Activated naive CD8-positive, alpha-beta T cell treated with anti-CD3 and anti-CD28 coated beads, Interleukin-2, amount 10 ng/mL, durations not matched to agents 7 days and 5 days (primary cell): ENCODE measurements around the gene ZNF407. TPM values are rescaled to one million over a fixed set of nuclear protein-coding genes. Genes with fewer than 3 reads are reported as not detected.

Experiments
- ATAC-seq: fragments of 150-1000 bp; cut with Tn5 transposase; one replicate; pipeline ENCODE4 v1.10.0; 2021; ENCODE audit warnings: low read depth, moderate library complexity
- POLR2A ChIA-PET: fragments of 350-600 bp; sonication (Branson Sonifier 250); formaldehyde crosslinking; loops from one replicate; lab custom pipeline; 2021; ENCODE audit warnings: antibody characterized with exemption; lab: Charles Lee
- DNase-seq: peaks from one replicate; pipeline ENCODE4 v3.0.0; 2021
- H3K27ac Mint-ChIP-seq: one replicate; pipeline ENCODE4 v1.8.0; 2022; ENCODE audit warnings: mild to moderate bottlenecking, mixed read lengths
- H3K27me3 Mint-ChIP-seq: one replicate; pipeline ENCODE4 v1.8.0; 2022; ENCODE audit warnings: mild to moderate bottlenecking, moderate library complexity, mixed read lengths
- H3K36me3 Mint-ChIP-seq: one replicate; pipeline ENCODE4 v1.8.0; 2021; ENCODE audit warnings: mild to moderate bottlenecking, mixed read lengths
- H3K4me1 Mint-ChIP-seq: one replicate; pipeline ENCODE4 v1.8.0; 2021; ENCODE audit warnings: mixed read lengths
- H3K4me3 Mint-ChIP-seq: one replicate; pipeline ENCODE4 v1.8.0; 2022; ENCODE audit warnings: mild to moderate bottlenecking, moderate library complexity, mixed read lengths
- H3K9me3 Mint-ChIP-seq: one replicate; pipeline ENCODE4 v1.8.0; 2021; ENCODE audit warnings: mixed read lengths
- total RNA-seq, 2 experiments: library from RNA; stranded (reverse); gene quantifications; one replicate each; pipeline ENCODE4 v1.2.3, GENCODE V29; 2021

The ZNF407 gene
- total RNA-seq, 2 experiments from 2014 or later = 16.9 to 17.1 TPM

DNA sequence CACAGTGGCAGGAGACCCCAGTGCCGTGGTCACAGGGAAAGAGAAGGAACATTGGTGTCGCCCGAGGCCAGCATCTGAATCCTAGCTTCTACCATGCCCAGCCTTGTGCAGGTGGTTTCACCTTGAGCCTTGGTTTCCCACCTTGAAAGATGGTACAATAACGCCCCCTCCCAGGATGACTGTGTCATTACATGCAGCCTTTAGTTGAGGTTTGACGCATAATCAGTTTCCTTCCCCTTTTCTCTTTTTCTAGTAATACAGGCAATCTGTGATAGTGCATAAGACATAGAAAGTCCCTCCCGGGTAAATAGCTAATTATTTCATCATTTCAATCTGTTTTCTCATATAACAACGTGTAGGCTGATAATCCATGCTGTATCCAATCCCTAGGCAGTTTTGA lies 29.8 kb upstream of the ZNF407 start:
- ATAC-seq = no peak
- H3K4me3 Mint-ChIP-seq = no peak overlapping the region
- peaks cover 9% of the 10 kb centered on the region for H3K9me3 Mint-ChIP-seq
- no peaks in the 10 kb centered on the region for H3K4me1 Mint-ChIP-seq
- H3K27me3 Mint-ChIP-seq = peaks cover 27% of the 10 kb centered on the region
- POLR2A ChIA-PET = no interaction called here
- H3K27ac Mint-ChIP-seq = no peak overlapping the region
- no peak for DNase-seq
- H3K36me3 Mint-ChIP-seq = no peaks in the 10 kb centered on the region

DNA sequence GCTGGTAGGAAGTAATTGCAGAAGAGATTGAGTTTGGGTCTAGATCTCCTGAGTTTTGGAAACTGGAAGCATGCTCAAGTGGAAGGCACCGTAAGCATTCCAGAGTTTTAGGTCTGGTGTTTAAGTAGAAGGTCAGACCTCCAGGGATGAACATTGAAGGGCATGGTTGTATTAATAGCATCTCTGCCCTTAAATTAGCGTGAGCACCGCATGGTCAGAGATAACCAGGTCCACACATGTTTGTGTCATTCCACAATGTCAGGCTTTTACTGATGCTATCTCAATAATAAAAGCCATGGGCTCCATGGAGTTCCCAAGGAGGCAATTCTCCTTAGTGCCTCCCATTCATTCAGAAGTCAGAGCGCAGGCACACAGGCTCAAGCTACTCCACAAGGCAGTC lies 28.3 kb upstream of the ZNF407 start:
- H3K36me3 Mint-ChIP-seq = no peaks in the 10 kb centered on the region
- H3K27me3 Mint-ChIP-seq = peaks cover 20% of the 10 kb centered on the region
- peaks cover 9% of the 10 kb centered on the region for H3K9me3 Mint-ChIP-seq
- H3K27ac Mint-ChIP-seq = no peak overlapping the region
- DNase-seq (no peak), ATAC-seq (no peak)
- no peak overlapping the region for H3K4me3 Mint-ChIP-seq
- no peaks in the 10 kb centered on the region for H3K4me1 Mint-ChIP-seq
- POLR2A ChIA-PET = no interaction called here

DNA sequence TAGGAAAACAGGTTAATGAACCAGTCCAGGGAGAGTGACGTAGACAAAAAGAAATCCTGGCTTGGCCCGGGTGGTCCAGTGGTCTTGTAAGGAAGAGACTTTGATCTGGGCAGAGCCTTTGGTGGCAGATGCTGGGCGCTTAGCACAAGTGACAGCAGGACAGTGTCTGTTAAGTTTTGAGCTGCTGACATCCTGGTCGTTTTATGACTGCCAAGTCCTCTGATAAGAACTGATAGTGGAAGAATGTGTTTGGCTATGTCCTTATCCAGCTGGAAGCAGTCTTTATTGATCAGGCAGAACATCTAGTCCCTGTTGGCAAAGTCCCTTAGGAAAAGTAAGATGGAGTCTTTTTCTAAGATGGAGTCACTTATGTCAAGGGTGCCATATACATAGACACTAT lies 27.4 kb upstream of the ZNF407 start:
- DNase-seq (no peak), ATAC-seq (no peak)
- Mint-ChIP-seq H3K27me3 (peaks cover 20% of the 10 kb centered on the region), H3K4me1 (no peaks in the 10 kb centered on the region), H3K27ac (no peak overlapping the region), H3K4me3 (no peak overlapping the region), H3K9me3 (peaks cover 9% of the 10 kb centered on the region), H3K36me3 (no peaks in the 10 kb centered on the region)
- POLR2A ChIA-PET = no interaction called here

DNA sequence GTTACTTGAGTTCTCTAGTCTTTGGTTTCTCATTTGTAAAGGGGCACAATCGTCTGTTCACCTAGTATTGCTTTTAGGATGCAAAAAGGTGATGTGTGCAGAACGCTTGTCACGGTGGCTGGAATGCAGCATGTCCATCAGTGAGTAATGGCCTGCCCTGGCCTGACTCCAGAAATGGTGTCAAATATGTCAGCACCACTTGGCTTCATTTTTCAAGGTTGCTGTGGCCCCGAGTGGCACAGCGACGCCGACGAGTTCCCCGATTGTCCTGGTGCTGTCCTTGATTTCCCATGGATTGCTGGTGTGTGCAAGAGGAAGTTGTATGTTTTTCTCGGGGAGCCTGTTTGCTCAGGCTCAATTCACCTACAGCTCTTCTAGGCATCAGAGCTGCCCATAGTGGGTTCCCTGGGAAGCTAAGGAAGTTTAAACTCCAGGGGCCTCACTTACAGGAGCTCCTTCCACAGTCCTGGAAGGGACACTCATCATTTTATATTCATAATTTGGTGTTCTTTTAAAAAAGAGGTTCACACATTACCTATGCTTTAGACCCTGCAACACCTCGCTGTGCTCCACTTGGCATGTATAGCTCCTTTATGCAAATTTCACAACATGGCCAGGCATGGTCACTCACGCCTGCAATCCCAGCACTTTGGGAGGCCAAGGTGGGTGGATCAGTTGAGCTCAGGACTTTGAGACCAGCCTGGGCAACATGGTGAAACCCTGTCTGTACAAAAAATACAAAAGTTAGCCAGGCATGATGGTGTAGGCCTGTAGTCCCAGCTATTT lies 25.6 kb upstream of the ZNF407 start:
- Mint-ChIP-seq H3K4me1 (no peaks in the 10 kb centered on the region), H3K9me3 (peaks cover 2% of the 10 kb centered on the region), H3K27me3 (peaks cover 22% of the 10 kb centered on the region), H3K27ac (no peak overlapping the region), H3K4me3 (no peak overlapping the region), H3K36me3 (no peaks in the 10 kb centered on the region)
- POLR2A ChIA-PET = no interaction called here
- no peak for ATAC-seq
- DNase-seq = no peak

DNA sequence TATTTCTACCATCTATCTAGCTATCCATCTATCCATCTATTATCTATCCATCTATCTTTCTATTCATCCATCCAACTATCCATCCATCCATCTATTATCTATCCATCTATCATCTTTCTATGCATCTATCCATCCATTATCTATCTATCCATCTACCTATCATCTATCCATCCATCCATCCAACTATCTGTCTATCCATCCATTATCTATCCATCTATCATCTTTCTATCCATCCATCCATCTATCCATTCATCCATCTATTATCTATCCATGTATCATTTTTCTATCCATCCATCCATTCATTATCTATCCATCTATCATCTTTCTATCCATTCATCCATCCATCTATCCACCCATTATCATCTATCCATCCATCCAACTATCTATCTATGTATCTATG lies 24.6 kb upstream of the ZNF407 start:
- Mint-ChIP-seq H3K36me3 (no peaks in the 10 kb centered on the region), H3K27ac (no peak overlapping the region), H3K4me3 (no peak overlapping the region), H3K4me1 (no peaks in the 10 kb centered on the region), H3K27me3 (peaks cover 21% of the 10 kb centered on the region), H3K9me3 (no peaks in the 10 kb centered on the region)
- DNase-seq = no peak
- POLR2A ChIA-PET = no interaction called here
- no peak for ATAC-seq

DNA sequence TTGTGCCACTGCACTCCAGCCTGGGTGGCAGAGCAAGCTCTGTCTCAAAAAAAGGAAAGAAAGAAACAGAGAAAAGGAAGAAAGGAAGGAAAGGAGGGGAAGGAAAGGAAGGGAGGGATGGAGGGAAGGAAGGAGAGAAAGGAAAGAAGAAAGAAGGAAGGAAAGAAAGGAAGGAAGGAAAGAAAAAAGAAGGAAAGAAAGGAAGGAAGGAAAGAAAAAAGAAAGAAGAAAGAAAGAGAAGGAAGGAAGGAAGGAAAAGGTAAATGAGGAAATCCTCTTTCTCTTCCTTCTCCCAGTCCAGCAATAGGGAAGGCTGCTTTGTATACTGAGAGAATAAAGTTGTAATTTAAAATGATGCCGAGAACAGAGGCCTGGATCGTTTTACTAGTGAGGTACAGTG lies 22.8 kb upstream of the ZNF407 start:
- ATAC-seq (no peak), DNase-seq (no peak)
- Mint-ChIP-seq H3K9me3 (no peaks in the 10 kb centered on the region), H3K4me1 (no peaks in the 10 kb centered on the region), H3K27ac (no peak overlapping the region), H3K4me3 (no peak overlapping the region), H3K27me3 (peaks cover 21% of the 10 kb centered on the region), H3K36me3 (no peaks in the 10 kb centered on the region)
- POLR2A ChIA-PET = no interaction called here

DNA sequence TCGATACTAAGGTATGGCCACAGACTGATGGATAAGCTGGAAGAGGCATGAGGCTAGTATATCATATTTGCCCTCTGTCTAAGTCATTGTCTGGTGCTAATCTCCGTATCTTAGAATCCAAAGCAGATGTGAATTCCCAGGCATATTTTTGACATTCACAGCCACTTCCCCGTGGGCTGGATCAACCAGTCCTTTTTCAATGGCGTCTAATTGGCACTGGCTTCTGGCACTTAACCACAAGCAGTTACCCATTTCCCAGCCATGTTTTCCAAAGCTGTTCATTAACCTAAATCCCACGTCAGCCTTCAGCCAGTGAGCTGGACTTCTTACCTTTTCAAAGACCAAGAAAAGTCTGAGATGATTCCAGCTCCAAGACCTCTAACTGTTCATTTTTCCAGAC lies 20.7 kb upstream of the ZNF407 start:
- Mint-ChIP-seq H3K9me3 (no peaks in the 10 kb centered on the region), H3K4me3 (no peak overlapping the region), H3K27ac (no peak overlapping the region), H3K36me3 (no peaks in the 10 kb centered on the region), H3K27me3 (peaks cover 22% of the 10 kb centered on the region), H3K4me1 (no peaks in the 10 kb centered on the region)
- POLR2A ChIA-PET = no interaction called here
- DNase-seq (no peak), ATAC-seq (no peak)

DNA sequence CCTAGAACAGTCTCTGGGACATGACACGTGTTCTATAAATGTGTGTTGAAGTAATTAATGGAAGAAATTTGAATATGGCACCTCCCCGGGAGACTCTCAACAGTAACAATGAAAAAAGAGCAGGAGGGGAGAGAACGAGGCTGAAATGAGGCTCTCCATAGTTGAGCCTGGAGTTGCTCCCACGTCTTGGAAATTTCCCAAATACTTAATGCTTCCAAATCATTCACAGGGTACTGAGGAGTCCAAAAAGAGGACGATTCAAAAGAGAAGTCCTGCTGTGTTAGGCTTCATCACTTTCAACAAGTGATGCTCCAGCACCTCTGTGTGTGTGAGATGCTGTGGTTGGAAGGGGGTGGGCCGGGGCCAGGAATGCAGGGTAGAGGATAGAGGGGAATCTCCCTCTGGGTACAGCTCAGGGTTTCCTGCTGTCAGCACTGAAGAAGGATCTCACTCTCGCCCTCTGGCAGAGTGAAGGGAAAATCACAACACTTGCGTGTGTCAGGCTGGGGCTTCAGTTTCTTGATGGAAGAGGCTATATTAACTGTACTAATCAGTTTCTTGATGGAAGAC lies 18.1 kb upstream of the ZNF407 start:
- H3K27ac Mint-ChIP-seq = no peak overlapping the region
- H3K4me3 Mint-ChIP-seq = no peak overlapping the region
- POLR2A ChIA-PET = interaction anchor here (0.6 kb wide), 1 partner anchor 883 kb away, joined by 3 read pairs; no protein-coding TSS in a partner anchor
- H3K27me3 Mint-ChIP-seq = peaks cover 26% of the 10 kb centered on the region
- no peaks in the 10 kb centered on the region for H3K4me1 Mint-ChIP-seq
- no peak for ATAC-seq
- no peaks in the 10 kb centered on the region for H3K36me3 Mint-ChIP-seq
- H3K9me3 Mint-ChIP-seq = no peaks in the 10 kb centered on the region
- DNase-seq = no peak

DNA sequence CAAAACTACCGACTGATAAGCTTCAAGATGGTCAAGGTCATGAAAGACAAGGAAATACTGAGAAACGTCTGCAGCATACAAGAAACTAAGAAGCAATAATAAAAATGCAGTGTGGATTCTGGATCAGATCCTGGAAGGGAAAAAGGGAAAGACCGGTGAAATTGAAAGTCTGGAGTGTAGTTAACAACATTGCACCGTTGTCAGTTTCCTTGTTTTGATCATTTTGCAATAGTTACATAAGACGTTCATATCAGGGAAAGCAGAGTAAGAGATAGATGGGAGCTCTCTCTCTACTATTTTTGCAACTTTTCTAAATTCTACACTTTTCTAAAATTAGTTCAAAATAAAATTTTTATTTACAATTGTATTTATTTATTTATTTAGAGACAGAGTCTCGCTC lies 15.0 kb upstream of the ZNF407 start:
- no peaks in the 10 kb centered on the region for H3K9me3 Mint-ChIP-seq
- no peak for ATAC-seq
- DNase-seq = no peak
- no peaks in the 10 kb centered on the region for H3K36me3 Mint-ChIP-seq
- H3K27ac Mint-ChIP-seq = no peak overlapping the region
- H3K27me3 Mint-ChIP-seq = peaks cover 33% of the 10 kb centered on the region
- POLR2A ChIA-PET = no interaction called here
- peaks cover 3% of the 10 kb centered on the region for H3K4me1 Mint-ChIP-seq
- H3K4me3 Mint-ChIP-seq = no peak overlapping the region

DNA sequence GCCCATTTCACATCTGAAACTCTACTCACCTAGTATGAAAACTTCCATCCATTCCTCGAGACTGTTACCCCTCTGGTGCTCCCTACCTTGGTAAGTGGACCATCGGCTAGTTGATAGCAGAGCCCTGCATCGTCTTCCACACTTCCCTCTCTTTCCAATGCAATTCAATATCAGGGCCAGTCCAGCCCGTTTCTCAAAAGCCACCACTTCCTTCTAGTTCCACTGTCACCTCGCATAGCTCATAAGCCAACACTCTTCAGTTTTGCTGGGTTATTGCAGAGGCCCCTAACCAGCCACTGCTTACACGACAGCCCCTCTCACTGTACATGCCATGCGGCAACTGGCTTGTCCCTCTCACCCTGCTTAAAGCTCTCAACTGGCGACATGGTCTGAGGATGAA lies 10.2 kb upstream of the ZNF407 start:
- H3K4me1 Mint-ChIP-seq = peaks cover 8% of the 10 kb centered on the region
- H3K9me3 Mint-ChIP-seq = no peaks in the 10 kb centered on the region
- no peak overlapping the region for H3K27ac Mint-ChIP-seq
- DNase-seq (no peak), ATAC-seq (no peak)
- no peak overlapping the region for H3K4me3 Mint-ChIP-seq
- peaks cover 24% of the 10 kb centered on the region for H3K27me3 Mint-ChIP-seq
- H3K36me3 Mint-ChIP-seq = no peaks in the 10 kb centered on the region
- POLR2A ChIA-PET = no interaction called here

DNA sequence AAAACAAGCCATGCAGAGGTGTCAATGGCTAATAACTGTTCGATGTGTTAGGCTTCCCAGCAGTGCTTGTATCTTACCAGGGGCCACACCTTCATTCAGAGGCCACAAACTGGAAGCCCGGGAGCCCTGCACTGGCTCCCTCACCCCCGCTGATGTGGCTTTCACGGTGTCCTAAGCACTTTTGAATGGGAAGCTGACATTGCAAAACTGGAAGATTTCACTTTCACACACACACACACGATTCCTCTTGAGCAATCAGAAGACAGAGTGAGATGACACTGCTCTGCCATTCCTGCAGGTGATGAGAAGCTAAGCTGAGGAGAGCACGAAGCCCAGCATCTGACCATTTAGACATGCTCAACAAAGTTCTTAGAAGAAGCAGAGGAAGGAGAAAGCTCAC lies 8.6 kb upstream of the ZNF407 start:
- peaks cover 13% of the 10 kb centered on the region for H3K4me1 Mint-ChIP-seq
- POLR2A ChIA-PET = no interaction called here

DNA sequence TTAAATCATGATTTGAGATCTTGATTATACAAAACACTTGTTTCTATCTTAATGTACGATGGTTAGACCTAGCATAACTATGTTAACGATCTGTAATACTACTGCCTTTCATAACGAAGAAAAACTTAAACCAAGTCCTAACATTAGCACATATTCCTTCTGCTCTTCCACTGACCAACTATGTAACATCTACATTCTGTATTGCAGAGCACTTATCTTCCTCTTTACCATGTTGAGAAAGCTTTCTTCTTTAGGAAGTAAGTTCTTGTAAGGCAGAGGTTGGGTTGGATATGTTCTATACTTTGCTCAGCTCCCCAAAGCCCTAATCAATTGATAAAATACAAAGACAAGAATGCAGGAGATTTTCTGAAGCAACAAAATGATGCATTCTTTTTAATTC lies 7.9 kb upstream of the ZNF407 start:
- POLR2A ChIA-PET = interaction anchor here (0.7 kb wide), 1 partner anchor 56 kb away, joined by 3 read pairs; no protein-coding TSS in a partner anchor
- Mint-ChIP-seq H3K4me1 (peaks cover 15% of the 10 kb centered on the region), H3K9me3 (peaks cover 1% of the 10 kb centered on the region), H3K27ac (no peak overlapping the region), H3K36me3 (peaks cover 13% of the 10 kb centered on the region), H3K27me3 (peaks cover 21% of the 10 kb centered on the region), H3K4me3 (no peak overlapping the region)
- no peak for DNase-seq
- ATAC-seq = no peak

More for the DNA sequence above, 8.6 kb upstream of the ZNF407 start:
- peaks cover 1% of the 10 kb centered on the region for H3K9me3 Mint-ChIP-seq
- H3K36me3 Mint-ChIP-seq = peaks cover 9% of the 10 kb centered on the region
- DNase-seq = no peak
- ATAC-seq = no peak
- H3K27ac Mint-ChIP-seq = no peak overlapping the region
- peaks cover 21% of the 10 kb centered on the region for H3K27me3 Mint-ChIP-seq
- no peak overlapping the region for H3K4me3 Mint-ChIP-seq

DNA sequence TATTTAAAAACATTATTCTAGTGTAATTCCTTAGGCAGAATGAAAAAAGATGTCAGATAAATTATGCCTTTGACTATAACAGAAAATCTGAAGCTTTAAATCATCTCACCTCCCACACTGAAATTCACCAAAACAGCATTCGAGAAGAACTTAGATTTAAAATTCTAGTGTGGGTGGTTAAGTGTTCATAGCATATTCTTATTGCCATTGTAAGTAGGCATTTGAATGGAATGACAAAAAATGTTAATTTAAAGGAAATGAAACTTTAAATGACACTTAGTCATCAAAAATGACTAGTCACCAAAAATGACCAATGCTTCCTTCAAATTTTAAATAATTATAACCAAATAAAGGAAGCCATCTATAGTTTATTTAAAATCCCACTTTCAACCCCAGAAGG lies 7.0 kb upstream of the ZNF407 start:
- Mint-ChIP-seq H3K27ac (no peak overlapping the region), H3K9me3 (peaks cover 1% of the 10 kb centered on the region), H3K4me1 (peaks cover 23% of the 10 kb centered on the region), H3K27me3 (peaks cover 19% of the 10 kb centered on the region), H3K36me3 (peaks cover 21% of the 10 kb centered on the region), H3K4me3 (no peak overlapping the region)
- POLR2A ChIA-PET = no interaction called here
- no peak for DNase-seq
- no peak for ATAC-seq

DNA sequence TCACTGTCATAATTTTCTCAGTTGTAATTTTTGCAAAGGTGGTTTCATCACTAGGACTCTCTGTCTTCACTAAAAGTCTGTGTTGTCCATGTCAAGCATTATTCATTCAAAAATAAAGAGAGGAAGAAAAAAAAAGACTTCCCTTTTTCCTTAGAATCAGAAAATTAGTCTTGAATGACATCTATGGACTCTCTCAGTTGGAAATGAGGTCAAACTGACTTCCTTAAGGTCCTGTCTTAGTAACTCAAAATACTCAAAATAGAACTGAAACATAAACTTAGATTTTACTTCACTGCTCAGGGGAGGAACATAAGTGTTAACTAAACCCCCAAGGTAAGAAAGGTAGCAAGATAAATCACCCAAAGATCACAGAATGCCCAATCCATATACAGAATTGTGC lies 2.2 kb upstream of the ZNF407 start:
- H3K27ac Mint-ChIP-seq = peak overlapping the region; percentile 72
- peaks cover 33% of the 10 kb centered on the region for H3K4me1 Mint-ChIP-seq
- no peak for ATAC-seq

More for the DNA sequence above, 2.2 kb upstream of the ZNF407 start:
- no peaks in the 10 kb centered on the region for H3K27me3 Mint-ChIP-seq
- DNase-seq = no peak
- H3K4me3 Mint-ChIP-seq = peak overlapping the region; percentile 74
- POLR2A ChIA-PET = no interaction called here
- H3K36me3 Mint-ChIP-seq = peaks cover 26% of the 10 kb centered on the region
- H3K9me3 Mint-ChIP-seq = peaks cover 1% of the 10 kb centered on the region
